ENCODE measurements around the gene SPSB2.

SPSB2 gene

DNA sequence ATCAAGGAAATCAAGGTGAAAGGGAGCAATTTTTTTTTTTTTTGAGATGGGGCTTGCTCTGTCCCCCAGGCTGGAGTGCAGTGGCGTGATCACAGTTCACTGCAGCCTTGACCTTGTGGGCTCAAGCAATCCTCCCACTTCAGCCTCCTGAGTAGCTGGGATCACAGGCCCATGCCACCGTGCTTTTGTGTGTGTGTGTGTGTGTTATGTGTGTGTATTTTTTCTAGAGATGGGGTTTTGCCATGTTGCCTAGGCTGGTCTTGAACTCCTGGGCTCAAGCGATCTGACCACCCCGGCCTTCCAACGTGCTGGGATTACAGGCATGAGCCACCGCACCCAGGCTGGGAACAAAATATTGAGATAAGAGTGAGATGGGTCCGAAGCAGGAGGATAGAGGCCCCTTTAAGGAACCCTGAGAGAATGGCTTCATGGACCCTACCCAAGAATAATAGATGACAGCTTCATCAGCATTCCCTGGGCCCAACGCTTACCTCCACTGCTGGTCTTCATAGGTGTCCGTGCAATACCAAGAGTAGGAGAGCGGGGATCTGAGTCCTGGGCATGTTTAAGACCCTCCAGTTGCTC, 23.0 kb downstream of the SPSB2 start:
- Histone ChIP-seq H3K36me3 (ENCODE audit: insufficient read depth, low read length) (peaks cover 33% of the 10 kb centered on the region; the same call in 1 of the 2 replicates), H3K9ac (ENCODE audit: low read depth, low read length, poor library complexity, severe bottlenecking) (peak overlapping the region; percentile 95), H3K79me2 (ENCODE audit: insufficient read depth, low read length) (peaks cover 61% of the 10 kb centered on the region), H4K20me1 (ENCODE audit: insufficient read depth, low read length, poor library complexity, severe bottlenecking) (peaks cover 24% of the 10 kb centered on the region), H3K4me3 (ENCODE audit: low read length, poor library complexity, severe bottlenecking) (peak overlapping the region; percentile 82), H3K27me3 (ENCODE audit: insufficient read depth, low read length, poor library complexity, severe bottlenecking) (no peaks in the 10 kb centered on the region), H3K9me2 (replicated peaks; ENCODE audit: low read depth, low read length) (no peaks in the 10 kb centered on the region), H3K9me3 (ENCODE audit: insufficient read depth, low read depth, low read length) (no peaks in the 10 kb centered on the region), H3K4me2 (ENCODE audit: low read depth, low read length, poor library complexity, severe bottlenecking) (peak overlapping the region; percentile 90), H2AFZ (ENCODE audit: low read length) (no peak overlapping the region), H3K4me1 (ENCODE audit: insufficient read depth, low read length, poor library complexity, severe bottlenecking) (peaks cover 42% of the 10 kb centered on the region), H3F3A (ENCODE audit: low read depth) (peaks cover 4% of the 10 kb centered on the region)
- TF ChIP-seq, protein P1, sequence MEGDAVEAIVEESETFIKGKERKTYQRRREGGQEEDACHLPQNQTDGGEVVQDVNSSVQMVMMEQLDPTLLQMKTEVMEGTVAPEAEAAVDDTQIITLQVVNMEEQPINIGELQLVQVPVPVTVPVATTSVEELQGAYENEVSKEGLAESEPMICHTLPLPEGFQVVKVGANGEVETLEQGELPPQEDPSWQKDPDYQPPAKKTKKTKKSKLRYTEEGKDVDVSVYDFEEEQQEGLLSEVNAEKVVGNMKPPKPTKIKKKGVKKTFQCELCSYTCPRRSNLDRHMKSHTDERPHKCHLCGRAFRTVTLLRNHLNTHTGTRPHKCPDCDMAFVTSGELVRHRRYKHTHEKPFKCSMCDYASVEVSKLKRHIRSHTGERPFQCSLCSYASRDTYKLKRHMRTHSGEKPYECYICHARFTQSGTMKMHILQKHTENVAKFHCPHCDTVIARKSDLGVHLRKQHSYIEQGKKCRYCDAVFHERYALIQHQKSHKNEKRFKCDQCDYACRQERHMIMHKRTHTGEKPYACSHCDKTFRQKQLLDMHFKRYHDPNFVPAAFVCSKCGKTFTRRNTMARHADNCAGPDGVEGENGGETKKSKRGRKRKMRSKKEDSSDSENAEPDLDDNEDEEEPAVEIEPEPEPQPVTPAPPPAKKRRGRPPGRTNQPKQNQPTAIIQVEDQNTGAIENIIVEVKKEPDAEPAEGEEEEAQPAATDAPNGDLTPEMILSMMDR (conservative IDR thresholded peaks at IDR 0.05; ENCODE audit: low read length) = no peak
- no peak for TF ChIP-seq EZH2phosphoT487 (IDR thresholded peaks at IDR 0.05; ENCODE audit: borderline replicate concordance)

DNA sequence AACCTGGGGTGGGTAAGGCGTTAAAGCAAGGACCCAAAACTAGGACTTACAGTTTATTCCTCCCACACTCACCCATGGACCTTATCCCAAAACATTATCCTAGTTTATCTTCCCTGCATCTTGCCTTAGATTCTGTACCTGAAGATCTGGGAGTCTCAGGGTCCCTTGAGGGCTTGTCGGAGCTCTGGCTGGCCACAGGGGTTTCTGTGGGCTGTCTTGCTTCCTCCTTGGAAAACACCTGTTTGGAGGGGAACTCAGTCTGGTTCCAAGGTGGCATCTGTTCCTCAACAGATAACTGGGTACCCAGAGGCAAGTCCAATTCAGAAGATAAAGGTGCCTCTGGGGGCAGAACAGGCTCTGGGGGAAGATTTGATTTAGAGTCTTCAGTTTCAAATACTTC, 23.7 kb downstream of the SPSB2 start:
- TF ChIP-seq EZH2phosphoT487 (IDR thresholded peaks at IDR 0.05; ENCODE audit: borderline replicate concordance) = no peak
- TF ChIP-seq, protein P1 (conservative IDR thresholded peaks at IDR 0.05; ENCODE audit: low read length) = no peak
- peak overlapping the region; percentile 95 for H3K9ac ChIP-seq (ENCODE audit: low read depth, low read length, poor library complexity, severe bottlenecking)
- H4K20me1 ChIP-seq (ENCODE audit: insufficient read depth, low read length, poor library complexity, severe bottlenecking) = peaks cover 19% of the 10 kb centered on the region
- peaks cover 55% of the 10 kb centered on the region for H3K79me2 ChIP-seq (ENCODE audit: insufficient read depth, low read length)
- H3K9me2 ChIP-seq (replicated peaks; ENCODE audit: low read depth, low read length) = no peaks in the 10 kb centered on the region
- H3K4me2 ChIP-seq (ENCODE audit: low read depth, low read length, poor library complexity, severe bottlenecking) = peak overlapping the region; percentile 90
- H3K27me3 ChIP-seq (ENCODE audit: insufficient read depth, low read length, poor library complexity, severe bottlenecking) = no peaks in the 10 kb centered on the region
- H3K36me3 ChIP-seq (ENCODE audit: insufficient read depth, low read length) = peaks cover 36% of the 10 kb centered on the region; the same call in 1 of the 2 replicates
- H3K4me3 ChIP-seq (ENCODE audit: low read length, poor library complexity, severe bottlenecking) = peak overlapping the region; percentile 82
- H3K9me3 ChIP-seq (ENCODE audit: insufficient read depth, low read depth, low read length) = no peaks in the 10 kb centered on the region
- peaks cover 4% of the 10 kb centered on the region for H3F3A ChIP-seq (ENCODE audit: low read depth)
- no peak overlapping the region for H2AFZ ChIP-seq (ENCODE audit: low read length)
- H3K4me1 ChIP-seq (ENCODE audit: insufficient read depth, low read length, poor library complexity, severe bottlenecking) = peaks cover 42% of the 10 kb centered on the region

DNA sequence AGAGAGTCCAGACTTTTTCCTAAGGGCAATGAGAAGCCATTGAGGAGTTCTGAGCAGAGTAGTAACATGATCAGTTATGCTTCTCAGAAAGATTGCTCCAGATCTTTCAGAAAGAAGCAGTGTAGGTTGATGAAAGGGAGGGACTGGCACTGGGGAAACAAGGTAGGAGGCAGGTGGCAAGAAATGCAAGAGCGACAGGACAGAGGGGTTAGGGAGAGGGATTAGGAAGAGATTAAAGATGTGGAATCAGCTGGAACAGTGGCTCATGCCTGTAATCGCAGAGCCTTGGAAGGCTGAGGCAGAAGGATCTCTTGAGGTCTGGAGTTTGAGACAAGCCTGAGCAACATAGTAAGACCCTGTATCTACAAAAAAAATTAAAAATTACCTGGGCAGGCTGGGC, 25.4 kb downstream of the SPSB2 start:
- Histone ChIP-seq H4K20me1 (ENCODE audit: insufficient read depth, low read length, poor library complexity, severe bottlenecking) (peaks cover 4% of the 10 kb centered on the region), H3K9ac (ENCODE audit: low read depth, low read length, poor library complexity, severe bottlenecking) (no peak overlapping the region), H3K4me2 (ENCODE audit: low read depth, low read length, poor library complexity, severe bottlenecking) (no peak overlapping the region), H3K9me2 (replicated peaks; ENCODE audit: low read depth, low read length) (no peaks in the 10 kb centered on the region), H3F3A (ENCODE audit: low read depth) (peaks cover 4% of the 10 kb centered on the region), H3K4me3 (ENCODE audit: low read length, poor library complexity, severe bottlenecking) (no peak overlapping the region), H3K4me1 (ENCODE audit: insufficient read depth, low read length, poor library complexity, severe bottlenecking) (peaks cover 31% of the 10 kb centered on the region), H2AFZ (ENCODE audit: low read length) (no peak overlapping the region), H3K79me2 (ENCODE audit: insufficient read depth, low read length) (peaks cover 39% of the 10 kb centered on the region), H3K36me3 (ENCODE audit: insufficient read depth, low read length) (peaks cover 36% of the 10 kb centered on the region; the same call in 1 of the 2 replicates), H3K9me3 (ENCODE audit: insufficient read depth, low read depth, low read length) (no peaks in the 10 kb centered on the region), H3K27me3 (ENCODE audit: insufficient read depth, low read length, poor library complexity, severe bottlenecking) (no peaks in the 10 kb centered on the region)
- TF ChIP-seq, protein P1 (conservative IDR thresholded peaks at IDR 0.05; ENCODE audit: low read length) = no peak
